ENCODE measurements around the gene TAF15. TPM values are rescaled to one million over a fixed set of nuclear protein-coding genes. Genes with fewer than 3 reads are reported as not detected.

TAF15 gene
- 66.9 and 96.7 TPM in 2 replicates for total RNA-seq

GRCh38 chr17:35808962-35809854, at the start of gene TAF15:
TAF15 (plus strand) TSS chr17:35809484; CDS start chr17:35809570, 86 bp downstream.

GRCh38 chr17:35760587-35760986, 48.7 kb upstream of the TAF15 start, which contains the start of gene C17orf50:
C17orf50 (plus strand) TSS chr17:35760887; CDS start chr17:35760942, 55 bp downstream.

GRCh38 chr17:35795007-35795870, 14.0 kb upstream of the TAF15 start, which contains the start of gene MMP28:
MMP28 (minus strand) TSS chr17:35795641; CDS start chr17:35795377, 264 bp downstream.

GRCh38 chr17:35868737-35869136, 59.5 kb downstream of the TAF15 start, which contains the start of gene HEATR9:
HEATR9 (minus strand) TSS chr17:35868891; CDS start chr17:35868742, 149 bp downstream.

GRCh38 chr17:35879773-35880654, 70.7 kb downstream of the TAF15 start, which contains the start of gene CCL5:
CCL5 (minus strand) TSS chr17:35880360.

Other genes starting within 250 kb of the TAF15 start
- gene SLFN14, start 248.7 kb upstream of the TAF15 start, total RNA-seq: not detected in 2 replicates
- gene PEX12, start 230.9 kb upstream of the TAF15 start, total RNA-seq: 3.7 and 4.5 TPM in 2 replicates
- 78.5 and 88.4 TPM in 2 replicates for gene AP2B1, start 222.2 kb upstream of the TAF15 start, total RNA-seq
- 1.5 and 6.1 TPM in 2 replicates for gene RASL10B, start 77.8 kb upstream of the TAF15 start, total RNA-seq
- under 0.01 TPM in 1 of 2 replicates, not detected in the other for gene GAS2L2, start 56.2 kb upstream of the TAF15 start, total RNA-seq
- not detected in 2 replicates for gene C17orf50, start 48.6 kb upstream of the TAF15 start, total RNA-seq
- gene MMP28, start 13.8 kb upstream of the TAF15 start, total RNA-seq: 0.33 and 0.37 TPM in 2 replicates
- not detected in 2 replicates for gene HEATR9, start 59.4 kb downstream of the TAF15 start, total RNA-seq
- gene CCL5, start 70.9 kb downstream of the TAF15 start, total RNA-seq: not detected in 2 replicates
- 0.87 and 1.5 TPM in 2 replicates for gene RDM1, start 121.3 kb downstream of the TAF15 start, total RNA-seq
- not detected in 2 replicates for gene LYZL6, start 134.2 kb downstream of the TAF15 start, total RNA-seq
- not detected in 2 replicates for gene CCL16, start 172.0 kb downstream of the TAF15 start, total RNA-seq
- not detected in 2 replicates for gene CCL14, start 177.2 kb downstream of the TAF15 start, total RNA-seq
- not detected in 2 replicates for gene CCL15, start 192.1 kb downstream of the TAF15 start, total RNA-seq
- gene CCL23, start 208.5 kb downstream of the TAF15 start, total RNA-seq: not detected in 2 replicates